ENCODE results near the gene XPO6.
A peak's percentile ranks its signal among the peaks of the same experiment; 100 is the strongest.
"Not testable (repeated sequence)": the region's sequence is repeated elsewhere in the genome, so short reads cannot be mapped to it uniquely, and the experiment has no call there.

Gene XPO6

DNA sequence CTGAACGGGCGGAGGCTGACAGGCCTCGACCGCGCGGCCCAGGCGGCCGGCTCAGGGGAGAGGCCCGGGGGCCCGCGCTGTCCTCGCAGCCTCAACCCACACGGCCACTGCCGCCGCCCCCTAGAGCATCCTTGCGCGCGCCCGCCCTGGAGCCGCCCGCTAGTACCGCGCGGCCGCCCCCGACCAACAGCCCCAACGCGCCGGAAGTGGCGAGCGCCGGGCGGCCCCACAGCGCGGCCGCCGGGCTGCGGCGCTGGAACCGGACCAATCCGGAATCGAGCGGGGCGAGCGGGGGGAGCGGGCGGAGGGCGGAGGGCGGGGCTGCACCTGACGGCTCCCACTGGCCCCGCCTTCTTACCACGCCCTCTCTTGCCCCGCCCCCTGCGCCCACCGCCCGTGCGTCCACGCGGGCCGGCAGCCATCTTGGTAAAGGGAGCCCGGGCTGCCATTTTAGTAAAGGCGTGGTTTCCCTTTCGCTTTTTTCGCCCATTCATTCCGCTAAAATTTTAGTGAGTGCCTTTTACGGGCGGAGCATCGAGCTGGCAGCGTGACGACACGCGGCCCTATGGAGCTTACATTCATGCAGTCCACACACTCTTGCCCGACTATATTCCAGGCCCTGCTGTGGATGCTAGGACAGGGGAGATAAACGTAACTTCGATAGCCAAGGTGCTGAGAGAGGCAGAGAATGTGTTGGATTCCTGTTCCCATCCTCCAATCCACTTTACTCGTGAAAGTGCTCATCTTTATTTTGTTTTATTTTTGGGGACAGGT, at the start of gene XPO6:
TSS of gene XPO6 (minus strand) at position 208 of the 774 bp plus-strand sequence. CDS start 597 bp downstream, outside the sequence.
- peak; percentile 94 for DNase-seq

DNA sequence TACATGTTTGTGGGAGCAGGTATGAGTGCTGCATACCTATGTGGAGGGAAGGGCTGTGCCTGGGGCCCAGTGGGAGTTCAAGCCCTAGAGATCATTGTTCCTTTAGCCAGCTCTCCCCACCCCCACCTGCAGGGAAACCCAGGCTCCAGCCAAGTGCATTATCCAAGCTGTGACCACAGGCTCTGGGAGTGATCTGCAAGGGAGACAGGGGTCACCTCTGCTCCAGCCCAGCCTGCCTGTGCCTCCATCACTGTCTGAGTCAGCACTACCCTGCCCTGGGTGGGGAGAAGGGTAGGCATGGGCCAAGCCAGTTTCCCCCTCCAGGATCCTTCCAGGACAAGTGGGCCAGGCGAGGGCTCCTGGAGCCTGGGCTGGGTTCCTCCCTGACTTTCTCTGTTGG, 48.4 kb upstream of the XPO6 start:
- DNase-seq = no peak

- no peak for DNase-seq
Observed at GRCh38 chr16:28259781-28260150, 48.0 kb upstream of the XPO6 start.

GRCh38 chr16:28259091-28259780, 47.5 kb upstream of the XPO6 start:
- no peak for DNase-seq

GRCh38 chr16:28258567-28258966, 46.8 kb upstream of the XPO6 start:
- no peak for DNase-seq

DNA sequence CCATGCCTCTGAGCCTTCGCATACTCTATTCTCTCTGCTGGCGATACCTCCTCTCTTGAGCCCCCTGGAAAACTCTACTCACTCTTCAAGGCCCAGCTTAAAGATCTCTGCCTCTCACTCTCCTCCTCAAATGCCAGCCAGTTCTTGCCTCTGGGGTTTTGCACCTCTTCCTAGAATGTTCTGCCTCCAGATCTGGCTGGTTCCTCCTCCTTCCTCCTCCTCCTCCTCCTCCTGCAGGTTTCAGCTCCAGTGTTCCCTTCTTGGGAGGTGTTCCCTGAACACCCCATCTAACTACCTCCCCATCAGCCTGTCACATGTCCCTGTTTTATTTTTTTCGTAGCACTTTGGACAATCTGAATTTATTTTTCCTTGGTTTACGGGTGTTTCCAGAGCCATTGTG, 45.5 kb upstream of the XPO6 start:
- DNase-seq = no peak

DNA sequence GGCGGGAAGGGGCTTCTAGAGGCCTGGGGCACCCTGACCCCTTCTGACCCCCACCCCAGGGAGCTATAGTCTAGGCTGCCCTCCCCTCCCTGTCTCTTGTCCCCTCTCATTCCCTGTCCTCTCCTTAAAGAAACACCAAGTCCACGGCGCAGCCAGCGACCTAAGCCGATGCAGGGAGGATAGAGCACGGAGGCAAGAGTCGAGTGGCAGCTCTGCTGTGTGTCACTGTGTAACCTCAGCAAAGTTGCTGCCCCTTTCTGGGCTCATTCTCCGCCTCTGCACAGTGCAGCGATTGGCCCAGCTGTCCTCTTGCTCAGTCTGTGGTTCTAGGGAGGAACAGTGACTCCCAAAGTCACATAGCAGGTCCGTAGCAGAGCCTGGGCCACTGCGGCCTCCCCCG, 44.1 kb upstream of the XPO6 start:
- DNase-seq = no peak

- DNase-seq = no peak
Observed at GRCh38 chr16:28254158-28254557, 42.4 kb upstream of the XPO6 start.

GRCh38 chr16:28250999-28251398, 39.2 kb upstream of the XPO6 start:
- no peak for DNase-seq

DNA sequence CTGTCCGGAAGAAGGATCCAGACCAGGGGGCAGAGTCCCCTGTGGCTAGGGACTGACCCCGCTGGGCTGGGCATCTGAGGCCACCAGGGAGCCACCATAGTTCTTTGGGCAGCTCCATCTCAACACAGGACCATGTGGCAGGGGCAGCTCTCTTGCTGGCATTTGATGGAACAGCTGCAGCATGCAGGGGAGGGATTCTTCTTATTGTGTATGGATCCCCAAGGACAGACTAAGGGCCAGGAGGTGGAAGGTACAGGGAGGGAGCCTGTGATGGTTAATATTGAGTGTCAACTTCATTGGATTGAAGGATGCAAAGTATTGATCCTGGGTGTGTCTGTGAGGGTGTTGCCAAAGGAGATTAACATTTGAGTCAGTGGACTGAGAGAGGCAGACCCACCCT, 37.7 kb upstream of the XPO6 start:
- not testable (repeated sequence) for DNase-seq

GRCh38 chr16:28241924-28242323, 30.2 kb upstream of the XPO6 start:
- DNase-seq = no peak

- no peak for DNase-seq
Observed at GRCh38 chr16:28237754-28238357, 26.1 kb upstream of the XPO6 start.

DNA sequence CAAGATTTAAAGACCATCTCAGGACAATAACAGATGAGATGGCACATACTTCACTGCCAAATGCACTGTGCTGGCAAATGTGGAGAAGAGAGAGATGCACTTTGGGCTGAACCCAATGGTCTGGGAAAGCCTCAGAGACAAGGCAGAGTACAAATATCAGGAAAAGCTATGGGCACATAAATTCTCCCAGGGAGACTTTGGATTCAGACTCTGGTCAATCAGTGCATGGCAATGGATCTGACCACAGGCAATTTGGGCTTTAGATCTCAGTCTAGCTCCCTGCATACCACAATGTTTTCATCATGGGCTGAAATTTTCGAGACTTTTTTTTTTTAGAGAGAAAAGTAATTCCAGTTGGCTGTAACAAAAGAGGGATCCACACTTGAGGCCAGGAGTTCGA, 20.0 kb upstream of the XPO6 start:
- DNase-seq = no peak

DNA sequence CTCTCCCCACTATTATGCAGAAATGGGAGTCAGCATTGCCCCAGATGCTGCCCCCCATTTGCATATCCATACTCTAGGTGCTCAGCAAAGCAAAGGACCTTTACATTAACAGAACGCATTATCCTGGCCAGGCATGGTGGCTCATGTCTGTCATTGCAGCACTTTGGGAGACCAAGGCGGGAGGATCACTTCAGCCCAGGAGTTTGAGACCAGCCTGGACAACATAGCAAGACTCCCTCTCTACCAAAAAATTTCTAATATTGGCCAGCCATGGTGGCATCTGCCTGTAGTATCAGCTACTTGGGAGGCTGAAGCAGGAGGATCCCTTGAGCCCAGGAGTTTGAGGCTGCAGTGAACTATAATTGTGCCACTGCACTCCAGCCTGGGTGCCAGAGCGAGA, 12.1 kb upstream of the XPO6 start:
- not testable (repeated sequence) for DNase-seq

DNA sequence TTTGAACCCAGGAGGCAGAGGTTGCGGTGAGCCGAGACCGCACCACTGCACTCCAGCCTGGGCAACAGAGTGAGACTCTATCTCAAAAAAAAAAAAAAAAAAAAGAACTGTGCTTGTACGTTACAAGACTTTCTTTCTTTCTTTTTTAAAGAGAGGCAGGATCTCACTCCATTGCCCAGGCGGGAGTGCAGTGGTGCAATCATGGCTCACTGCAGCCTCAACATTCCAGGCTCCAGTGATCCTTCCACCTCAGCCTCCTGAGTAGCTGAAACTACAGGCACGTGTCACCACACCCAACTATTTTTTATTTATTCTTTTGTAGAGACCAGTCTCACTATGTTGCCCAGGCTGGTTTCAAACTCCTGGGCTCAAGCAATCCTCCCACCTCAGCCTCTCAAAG, 8.0 kb upstream of the XPO6 start:
- DNase-seq = not testable (repeated sequence)

DNA sequence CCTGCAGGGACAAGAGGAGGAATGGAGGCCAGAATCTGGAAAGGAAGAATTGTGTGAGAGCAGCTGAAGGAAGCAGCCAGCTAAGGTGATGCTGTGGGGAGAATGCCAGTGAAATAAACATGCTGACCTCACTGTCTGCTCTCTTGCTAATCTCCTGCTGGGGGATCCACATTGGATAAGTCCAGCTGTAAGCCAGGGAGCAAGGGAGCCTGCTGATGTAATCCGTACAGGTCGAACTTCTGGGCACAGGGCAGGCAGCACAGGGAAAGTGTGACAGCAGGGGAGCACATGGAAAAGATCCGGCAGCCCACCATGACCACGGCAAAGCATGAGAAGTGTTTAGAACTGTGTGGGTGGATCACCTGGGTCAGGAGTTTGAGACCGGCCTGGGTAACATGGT, 7.5 kb upstream of the XPO6 start:
- no peak for DNase-seq

DNA sequence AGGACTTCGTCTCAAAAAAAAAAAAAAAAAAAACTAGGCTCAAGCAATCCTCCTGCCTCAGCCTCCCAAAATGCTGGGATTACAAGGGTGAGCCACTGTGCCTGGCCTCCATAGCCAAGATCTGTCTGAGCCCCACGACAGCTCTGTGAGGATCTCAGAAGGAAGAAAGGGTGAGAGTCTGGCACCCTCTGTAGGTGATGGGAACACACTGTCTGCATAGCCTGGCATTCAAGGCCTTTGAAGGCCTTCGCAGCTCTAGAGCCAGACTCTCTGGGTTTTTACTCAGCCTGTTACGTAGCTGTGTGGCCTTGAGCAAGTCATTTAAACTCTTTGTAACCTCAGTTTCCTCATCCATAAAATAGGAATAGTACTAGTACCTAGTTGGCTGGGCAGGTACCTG, 6.3 kb upstream of the XPO6 start:
- no peak for DNase-seq

- no peak for DNase-seq
Observed at GRCh38 chr16:28217326-28217725, 5.6 kb upstream of the XPO6 start.

DNA sequence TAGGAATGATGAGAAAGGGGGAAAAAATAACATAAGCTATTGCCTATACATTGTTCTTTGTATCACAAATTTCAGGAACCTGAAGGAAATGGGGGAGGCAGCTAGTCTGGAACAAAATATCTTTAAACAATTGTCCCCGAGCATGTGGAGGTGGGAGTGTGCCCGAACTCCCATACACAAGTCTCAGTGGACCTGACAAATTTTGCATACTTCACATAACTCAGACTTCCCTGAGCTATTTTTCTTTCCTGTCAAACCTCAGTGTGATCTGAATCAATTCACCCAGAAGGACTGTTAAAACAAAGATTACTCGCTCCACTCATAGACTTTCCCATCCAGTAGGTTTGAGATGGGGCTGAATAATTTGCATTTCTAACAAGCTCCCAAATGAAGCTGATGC, 1.6 kb upstream of the XPO6 start:
- DNase-seq = no peak

DNA sequence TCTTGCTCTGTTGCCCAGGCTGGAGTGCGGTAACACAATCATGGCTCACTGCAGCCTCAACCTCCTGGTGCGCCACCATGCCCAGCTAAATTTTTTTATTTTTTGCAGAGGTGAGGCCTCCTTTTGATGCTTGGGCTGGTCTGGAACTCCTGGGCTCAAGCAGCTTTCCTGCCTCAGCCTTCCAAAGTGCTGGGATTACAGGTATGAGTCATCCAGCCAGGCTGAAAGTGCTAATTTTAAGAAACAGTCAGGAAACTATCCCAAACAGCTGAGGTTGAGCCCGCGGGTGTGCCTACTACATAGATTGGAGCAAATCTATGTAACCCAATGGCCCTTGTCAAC, 738 bp upstream of the XPO6 start:
- no peak for DNase-seq

DNA sequence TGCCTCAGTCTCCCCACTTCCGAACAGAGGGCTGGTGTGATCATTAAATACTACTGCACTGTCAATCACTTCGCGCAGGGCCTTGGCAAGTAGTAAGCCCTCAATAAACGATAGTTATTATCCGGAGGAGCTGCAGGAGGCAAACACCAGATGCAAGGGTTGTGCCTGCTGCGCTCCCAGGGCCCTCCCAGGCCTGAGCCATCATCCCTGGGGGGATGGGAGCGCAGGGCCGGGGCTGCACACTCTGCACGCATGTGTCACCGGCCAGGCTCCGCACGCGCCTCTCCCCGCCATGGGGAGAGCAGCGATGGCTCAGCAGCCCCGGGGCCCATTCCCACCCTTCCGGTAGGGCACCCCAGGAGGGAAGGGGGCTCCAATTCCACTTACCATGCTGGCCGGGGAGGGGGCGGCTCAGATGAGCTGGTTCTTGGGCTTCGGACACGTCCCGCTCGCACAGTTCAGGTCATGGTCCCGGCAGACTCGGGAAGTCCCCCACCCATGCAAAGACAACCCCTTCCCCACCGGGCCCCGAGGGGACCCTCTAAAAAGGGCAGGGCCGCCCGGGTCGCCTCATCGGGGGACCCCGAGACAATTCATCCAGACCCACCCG, 681 bp downstream of the XPO6 start:
- DNase-seq = peak; percentile 25

- DNase-seq = no peak
Observed at GRCh38 chr16:28210264-28210663, 1.5 kb downstream of the XPO6 start.

DNA sequence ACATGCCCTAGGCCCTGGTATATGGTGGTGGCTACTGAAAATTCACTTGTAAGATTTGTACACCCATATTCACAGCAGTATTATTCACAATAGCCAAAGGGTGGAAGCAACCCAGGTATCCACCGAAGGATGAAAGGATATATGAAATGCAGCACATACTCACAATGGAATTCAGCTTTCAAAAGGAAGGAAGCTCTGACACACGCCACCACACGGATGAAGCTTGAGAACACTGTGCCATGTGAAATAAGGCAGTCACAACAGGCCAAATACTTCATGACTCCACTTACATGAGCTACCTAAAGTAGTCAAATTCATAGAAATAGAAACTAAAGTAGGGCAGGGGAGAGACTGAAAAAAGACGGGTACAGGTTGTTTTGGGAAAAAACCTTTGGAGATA, 2.9 kb downstream of the XPO6 start:
- DNase-seq = no peak

DNA sequence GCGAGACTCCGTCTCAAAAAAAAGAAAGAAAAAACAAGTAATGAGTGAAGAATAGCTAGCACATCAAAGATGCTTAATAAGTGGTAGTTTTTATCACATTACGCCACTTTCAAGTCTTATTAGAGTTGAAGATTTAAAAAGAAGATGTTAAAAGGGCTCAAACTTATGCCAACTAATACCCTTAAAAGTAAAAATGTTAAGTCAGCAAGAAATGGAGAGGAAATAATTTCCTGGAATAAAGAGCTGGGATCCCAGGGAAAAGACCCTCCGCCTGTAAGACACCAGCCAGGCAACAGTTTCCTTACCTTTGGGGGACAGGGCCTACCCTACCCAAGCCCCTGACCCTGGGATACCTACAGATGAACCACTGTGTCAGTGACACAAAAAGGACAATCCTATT, 3.6 kb downstream of the XPO6 start:
- DNase-seq = no peak
